Measurements from ENCODE around the gene UBXN2A.

Gene UBXN2A

GRCh38 chr2:24047703-24048033 lies 107.4 kb downstream of the UBXN2A start:
- no peak for FAIRE-seq

- no peak for FAIRE-seq
These were observed 108.7 kb downstream of the UBXN2A start for GRCh38 chr2:24048769-24049484.

GRCh38 chr2:24049485-24050021 lies 109.3 kb downstream of the UBXN2A start, which contains the start of gene FKBP1B:
Gene FKBP1B (plus strand): TSS chr2:24049741. CDS start chr2:24049850, 109 bp downstream.
- FAIRE-seq, result no peak

- FAIRE-seq, result no peak
These were observed 110.0 kb downstream of the UBXN2A start for GRCh38 chr2:24050041-24050979.

GRCh38 chr2:24051833-24052232 lies 111.6 kb downstream of the UBXN2A start:
- no peak for FAIRE-seq

GRCh38 chr2:24052951-24053350 lies 112.7 kb downstream of the UBXN2A start:
- no peak for FAIRE-seq

Measured in colon (tissue), 2 donors.